ENCODE results near the gene SMYD3.

Gene SMYD3

DNA sequence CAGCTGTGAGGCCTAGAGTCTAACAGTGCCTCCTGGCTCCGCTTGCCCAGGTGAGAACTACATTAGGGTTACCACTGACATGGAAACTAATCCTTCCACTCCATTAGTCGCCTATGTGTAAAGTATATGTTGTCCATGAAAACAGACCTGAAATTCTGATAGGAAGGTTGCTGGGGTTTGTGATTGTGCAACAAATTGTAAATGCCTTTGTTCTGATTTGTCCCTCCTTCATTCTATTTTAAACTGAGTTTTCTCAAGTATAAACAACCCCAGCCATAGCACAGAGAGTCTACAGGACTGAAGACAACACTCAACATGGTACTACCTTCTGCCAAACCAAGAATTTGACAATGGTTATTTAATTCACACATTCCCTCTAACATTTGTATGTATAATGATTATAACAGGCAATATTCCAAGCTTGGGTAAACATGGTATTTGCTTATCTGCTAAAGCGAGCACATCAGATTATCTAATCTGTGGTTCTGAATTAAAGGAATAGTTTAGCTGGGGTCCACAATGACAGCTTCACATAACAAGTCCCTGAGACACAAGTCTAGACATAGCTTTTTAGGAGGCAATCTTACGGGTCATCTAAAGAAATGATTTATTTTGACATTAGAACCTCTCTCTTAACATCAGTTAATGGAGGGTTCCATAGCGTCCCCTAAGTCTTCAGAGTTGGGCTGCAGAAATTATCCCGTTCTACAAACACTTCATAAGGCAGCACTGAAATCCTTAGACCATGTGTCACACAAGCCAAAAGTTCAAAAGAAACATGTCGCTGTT, 633.0 kb downstream of the SMYD3 start:
- DNase-seq (ENCODE audit: low read depth in 2 of 2): no peak

DNA sequence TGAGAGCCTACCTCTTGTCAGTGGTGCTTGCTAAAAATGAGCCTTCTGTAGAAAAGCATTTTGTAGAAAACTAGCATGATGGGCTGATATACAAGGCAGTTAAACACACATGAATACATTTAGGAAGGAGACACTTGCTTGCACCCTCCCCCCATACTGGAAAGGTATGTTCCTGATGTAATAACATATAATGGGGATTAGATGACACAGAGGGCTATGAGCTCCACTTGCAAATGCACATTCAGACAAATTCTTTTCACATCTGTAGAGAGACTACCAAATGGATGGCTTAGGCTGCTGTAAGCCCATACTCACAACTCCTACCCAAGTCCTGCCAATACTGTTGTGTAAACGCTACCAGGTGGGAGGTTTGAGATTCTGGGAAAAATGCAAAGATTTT, 634.0 kb downstream of the SMYD3 start:
- no peak for DNase-seq (ENCODE audit: low read depth in 2 of 2)

DNA sequence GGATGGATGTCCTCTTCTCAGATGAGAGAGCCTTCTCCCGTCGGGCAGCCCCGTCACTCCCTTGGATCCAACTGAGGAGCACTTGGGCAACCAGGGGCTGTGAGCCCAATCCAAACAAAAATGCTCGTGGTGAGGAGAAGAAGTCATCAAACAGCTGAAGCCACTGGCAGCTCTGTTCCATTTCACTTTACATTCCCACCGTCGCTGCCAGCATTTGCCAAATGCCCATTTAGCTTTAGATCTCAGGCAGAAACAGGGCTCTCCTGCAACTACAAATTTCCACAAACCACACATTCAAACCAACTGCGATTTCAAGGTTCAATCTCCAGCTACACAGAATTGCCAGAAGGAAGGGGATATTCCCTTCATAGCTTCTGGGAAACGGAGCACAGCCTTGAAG, 634.6 kb downstream of the SMYD3 start:
- DNase-seq (ENCODE audit: low read depth in 2 of 2): no peak

DNA sequence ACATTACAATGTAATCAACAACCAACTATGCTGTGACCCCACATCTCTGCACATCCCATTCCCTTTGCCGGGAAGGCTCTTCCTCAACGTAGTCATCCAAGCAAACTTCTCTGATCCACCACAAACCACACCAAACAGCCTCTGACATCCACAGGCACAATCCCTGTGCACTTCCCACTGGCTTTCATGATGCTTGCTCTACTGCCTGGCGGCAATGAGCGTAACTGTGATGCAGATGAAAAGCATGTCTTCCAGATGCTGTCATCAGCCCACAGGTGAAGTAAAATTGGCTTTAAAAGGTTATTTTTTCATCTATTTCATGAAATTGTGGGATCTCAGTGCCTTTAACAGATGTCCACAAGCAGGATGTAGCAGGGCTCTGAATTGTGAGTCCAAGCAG, 635.2 kb downstream of the SMYD3 start:
- DNase-seq (ENCODE audit: low read depth in 2 of 2): no peak

DNA sequence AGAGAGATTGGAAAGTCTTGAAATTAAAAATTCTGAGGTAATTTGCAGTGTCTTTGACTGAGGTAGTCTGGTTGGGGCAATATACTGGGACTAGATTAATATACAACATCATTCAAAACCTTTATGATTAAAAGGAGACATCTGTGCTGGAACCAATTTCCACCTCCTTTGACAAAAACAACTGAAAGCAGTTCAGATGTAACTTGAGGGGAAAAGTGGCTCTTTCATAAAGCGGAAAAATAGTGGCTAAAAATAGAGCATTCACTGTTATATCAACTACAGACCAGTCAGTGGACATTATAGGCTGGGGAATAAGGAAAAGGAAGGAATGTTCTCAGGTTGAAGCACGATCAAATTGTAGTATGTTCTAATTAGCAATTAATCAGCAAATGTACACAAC, 635.9 kb downstream of the SMYD3 start:
- no peak for DNase-seq (ENCODE audit: low read depth in 2 of 2)

DNA sequence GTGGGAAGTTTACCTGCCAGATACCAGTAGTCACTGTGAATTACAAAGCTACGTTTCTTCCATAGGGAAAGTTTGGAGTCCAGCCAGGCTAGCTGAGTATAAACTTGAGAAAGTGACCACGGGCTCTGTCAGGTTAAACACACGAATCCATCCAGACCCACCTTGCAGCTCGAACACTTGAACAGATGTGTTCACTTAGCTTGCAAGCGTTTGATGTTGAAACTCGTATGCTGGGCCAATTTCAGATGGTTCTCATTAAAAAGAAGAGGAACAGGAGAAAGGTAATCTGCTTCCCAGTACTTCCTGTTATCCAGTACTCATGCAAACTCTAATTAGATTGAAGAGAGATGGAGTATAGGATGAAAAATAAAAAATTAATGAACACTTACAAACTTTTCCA, 636.4 kb downstream of the SMYD3 start:
- no peak for DNase-seq (ENCODE audit: low read depth in 2 of 2)

DNA sequence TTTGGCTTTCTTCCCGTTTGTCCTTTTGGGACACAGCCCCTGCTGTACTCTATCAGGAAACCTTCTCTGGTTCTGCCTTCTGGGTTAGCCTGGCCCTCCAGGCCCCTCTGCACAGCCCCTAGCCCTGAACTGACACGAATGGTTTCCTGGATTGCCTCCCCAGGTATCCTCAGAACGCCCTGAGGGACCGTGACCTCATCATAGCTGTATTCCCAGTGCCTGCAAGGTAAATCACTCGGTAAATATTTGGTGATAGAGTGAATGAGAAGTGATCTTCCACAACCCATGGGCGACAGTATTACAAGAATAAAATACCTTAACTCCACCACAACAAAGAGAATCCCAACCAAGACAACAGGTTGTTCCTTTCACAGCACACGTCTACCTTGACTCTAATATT, 637.2 kb downstream of the SMYD3 start:
- no peak for DNase-seq (ENCODE audit: low read depth in 2 of 2)

DNA sequence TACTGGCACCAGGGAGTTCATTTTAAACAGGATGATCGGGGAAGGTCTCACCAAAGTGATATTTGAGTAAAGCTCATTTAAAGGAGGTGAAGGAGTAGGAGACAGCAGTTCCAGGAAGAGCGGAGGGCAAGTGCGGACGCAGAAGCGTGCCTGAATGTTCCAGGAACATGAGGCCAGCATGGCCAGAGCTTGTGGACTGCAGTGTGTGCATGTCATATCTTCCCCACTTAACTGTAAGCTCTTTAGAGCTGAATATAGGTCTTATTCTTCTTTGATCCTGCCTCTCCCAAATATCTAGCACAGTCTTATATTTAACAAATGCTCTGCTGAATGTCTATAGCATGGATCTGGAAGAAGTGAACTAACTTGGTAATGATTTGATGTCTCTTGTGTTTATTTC, 639.3 kb downstream of the SMYD3 start:
- no peak for DNase-seq (ENCODE audit: low read depth in 2 of 2)

DNA sequence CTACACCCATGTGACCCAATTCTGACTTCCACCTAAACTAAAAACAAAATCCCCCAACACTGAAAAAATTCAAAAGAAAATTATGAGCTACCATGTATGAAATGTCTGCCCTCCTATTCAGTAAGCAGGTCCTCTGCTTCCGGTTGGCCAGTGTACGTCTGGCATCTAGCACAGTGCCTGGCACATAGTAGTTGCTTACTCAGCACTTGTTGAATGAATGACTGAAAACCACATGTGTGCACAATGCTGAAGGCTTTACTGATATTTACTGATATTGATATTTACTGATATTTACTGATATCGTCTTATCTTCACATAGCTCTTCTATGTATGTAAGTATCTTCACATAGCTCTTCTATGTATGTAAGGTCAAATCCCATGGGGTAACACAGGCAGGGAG, 642.2 kb downstream of the SMYD3 start:
- DNase-seq (ENCODE audit: low read depth in 2 of 2): no peak

DNA sequence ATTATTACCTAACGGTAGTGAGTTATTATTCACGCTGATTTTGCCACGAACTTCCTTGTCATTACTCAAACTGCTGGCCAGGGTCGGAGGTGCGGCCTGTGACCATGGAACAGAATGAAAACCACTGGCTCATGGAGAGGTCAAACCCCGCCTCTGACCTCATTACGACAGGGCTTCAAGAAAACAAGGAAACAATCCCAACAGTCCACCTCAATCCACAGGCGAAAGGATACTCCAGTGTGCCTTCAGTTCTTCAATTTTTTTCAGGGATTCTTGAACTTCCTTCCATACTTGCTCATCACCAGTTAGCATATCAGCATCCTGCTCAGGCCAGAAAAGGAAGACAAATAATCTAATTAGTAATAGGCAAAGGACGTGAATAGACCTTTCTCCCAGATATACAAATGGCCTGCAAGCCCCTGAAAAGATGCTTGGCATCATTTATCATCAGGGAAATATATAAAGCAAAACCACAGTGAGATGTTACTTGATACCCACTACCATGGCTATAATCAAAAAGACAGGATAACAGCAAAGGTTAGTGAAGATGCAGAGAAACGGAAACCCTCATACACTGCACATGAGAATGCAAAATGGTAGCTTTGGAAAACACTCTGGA, 643.4 kb downstream of the SMYD3 start:
- DNase-seq (ENCODE audit: low read depth in 2 of 2): no peak

DNA sequence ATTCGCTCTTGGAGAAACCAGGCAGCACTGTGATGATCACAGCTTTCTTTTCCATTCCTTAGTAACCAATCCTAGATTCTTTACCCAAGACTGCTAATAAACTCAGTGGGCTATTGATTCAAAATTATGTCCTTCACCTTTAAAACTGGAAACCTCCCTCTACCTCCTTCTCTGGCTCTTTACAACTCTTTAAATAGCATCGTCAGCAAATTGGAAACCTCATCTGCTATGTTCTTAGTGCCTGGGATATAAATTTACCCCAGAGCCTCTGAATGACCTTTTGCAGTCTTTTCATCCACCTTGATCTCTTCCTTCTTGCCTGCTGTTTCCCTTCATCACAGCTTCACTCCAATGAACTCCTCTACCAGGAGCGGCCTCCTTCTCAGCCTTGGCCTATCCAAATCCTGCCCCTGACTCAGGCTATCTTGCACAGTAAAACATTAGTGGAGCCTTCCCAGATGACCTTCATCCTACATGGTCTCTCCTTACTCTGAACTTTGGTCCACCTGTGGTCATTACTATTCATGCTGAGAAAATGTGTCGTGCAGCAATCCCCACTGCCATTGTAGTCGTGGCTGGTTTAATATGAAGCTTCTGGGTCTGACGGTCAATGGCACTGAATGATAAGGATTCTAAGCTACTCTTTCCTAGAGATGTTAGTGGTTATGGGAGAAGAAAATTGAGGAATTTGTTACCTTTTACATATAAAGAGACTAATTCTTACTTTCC, 644.1 kb downstream of the SMYD3 start:
- no peak for DNase-seq (ENCODE audit: low read depth in 2 of 2)

DNA sequence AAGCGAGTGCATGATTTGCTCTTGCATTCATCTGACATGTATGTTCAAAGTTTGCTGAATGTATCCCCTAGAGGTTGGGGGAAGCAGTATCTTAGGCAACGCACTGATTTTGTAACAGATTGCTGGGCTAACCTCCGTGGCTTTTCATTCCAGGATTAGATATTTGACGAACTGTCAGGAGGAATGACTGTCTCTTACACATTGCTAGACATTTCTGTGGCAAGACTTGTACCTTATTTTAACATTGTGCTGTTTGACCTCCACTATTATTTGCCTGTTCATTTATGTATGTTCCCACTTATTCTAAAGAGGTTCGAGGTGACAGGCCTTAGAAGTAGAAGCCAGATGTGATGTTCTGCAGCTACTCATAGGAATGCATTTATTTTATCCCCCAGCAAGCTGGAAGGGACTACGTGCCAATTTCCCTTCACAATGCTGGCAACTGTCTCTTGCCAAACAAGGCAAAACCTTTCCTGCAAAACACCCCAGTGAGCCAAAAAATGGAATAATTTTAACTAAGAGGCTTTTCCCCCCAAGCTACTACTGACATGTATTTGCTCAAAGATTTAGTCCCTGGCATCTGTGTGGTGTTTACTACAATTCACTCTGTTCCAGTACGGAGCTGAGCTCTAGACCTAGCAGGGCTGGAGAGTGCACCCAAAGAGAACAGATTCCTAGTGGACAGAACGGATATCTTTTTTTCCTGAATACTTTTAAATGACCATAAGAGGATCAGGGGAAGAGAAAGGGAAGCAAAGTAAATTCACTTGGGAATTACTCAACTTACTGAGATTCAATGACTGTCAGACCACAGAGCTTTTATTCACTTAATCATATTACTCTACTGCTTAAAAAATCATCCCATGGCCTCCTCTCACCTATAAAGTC, 646.2 kb downstream of the SMYD3 start:
- DNase-seq (ENCODE audit: low read depth in 2 of 2): no peak

DNA sequence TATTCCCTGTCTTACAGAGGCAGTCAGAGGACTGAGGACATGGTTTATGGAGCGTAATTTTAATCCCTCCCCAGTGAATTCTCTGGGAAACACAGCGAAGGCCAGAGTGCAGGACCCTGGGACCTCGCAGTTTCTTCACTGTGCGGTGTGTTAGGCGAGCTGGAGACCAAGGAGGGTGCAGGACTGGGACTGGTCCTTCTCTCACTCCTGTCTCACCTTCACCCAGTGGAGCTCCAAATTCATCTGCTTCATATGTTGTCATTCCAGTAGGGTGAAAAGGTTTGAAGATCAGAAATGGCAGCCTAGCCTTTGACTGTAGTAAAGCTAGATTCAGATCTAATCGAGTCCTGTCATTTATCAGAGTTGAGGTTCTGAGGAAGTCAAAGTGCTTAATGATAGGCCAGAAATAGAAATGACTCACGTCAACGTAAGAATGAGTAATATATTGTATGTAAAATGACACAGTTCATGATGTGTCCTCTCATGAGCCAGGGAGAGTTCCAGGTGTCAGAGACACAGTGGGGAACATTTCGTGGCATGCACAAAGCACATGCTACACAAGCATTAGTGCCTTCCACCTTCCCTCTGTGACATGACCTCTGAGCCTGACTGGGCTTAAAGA, 647.5 kb downstream of the SMYD3 start:
- DNase-seq (ENCODE audit: low read depth in 2 of 2): no peak

DNA sequence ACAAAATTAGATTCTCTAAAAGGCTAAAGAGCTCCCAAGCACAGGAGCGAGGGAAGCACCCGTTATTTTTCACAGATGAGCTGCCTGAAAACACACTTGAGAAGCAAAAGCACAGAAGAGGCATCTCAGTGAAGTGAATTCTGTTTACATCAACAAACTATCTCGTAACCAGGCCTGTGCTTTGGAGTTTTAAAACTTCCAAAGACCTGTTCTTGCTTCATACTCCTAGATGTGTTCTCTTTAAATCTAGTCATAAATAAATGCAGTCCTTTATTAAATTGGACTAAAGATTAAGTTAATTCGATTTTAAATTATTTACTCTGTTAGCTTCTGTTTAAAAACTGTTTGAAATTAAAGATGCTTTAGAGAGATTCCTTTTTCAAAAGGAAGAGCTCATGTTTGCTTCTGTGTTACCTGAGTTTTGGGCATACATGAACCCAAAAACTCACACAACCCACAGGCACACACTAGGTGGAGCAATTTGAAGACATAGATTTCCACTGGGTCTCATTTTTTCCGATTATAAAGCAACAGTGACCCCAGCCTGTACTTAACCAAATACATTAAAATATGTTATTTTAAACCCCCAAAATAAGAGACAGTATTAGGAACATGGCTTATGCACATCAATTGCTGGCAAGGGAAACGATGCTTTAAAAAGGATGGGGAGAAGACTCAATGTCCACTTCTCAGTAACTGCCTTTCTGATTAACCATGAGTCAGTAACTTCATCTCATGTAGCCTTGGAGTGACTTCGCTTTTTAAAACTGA, 648.2 kb downstream of the SMYD3 start:
- DNase-seq (ENCODE audit: low read depth in 2 of 2): no peak

DNA sequence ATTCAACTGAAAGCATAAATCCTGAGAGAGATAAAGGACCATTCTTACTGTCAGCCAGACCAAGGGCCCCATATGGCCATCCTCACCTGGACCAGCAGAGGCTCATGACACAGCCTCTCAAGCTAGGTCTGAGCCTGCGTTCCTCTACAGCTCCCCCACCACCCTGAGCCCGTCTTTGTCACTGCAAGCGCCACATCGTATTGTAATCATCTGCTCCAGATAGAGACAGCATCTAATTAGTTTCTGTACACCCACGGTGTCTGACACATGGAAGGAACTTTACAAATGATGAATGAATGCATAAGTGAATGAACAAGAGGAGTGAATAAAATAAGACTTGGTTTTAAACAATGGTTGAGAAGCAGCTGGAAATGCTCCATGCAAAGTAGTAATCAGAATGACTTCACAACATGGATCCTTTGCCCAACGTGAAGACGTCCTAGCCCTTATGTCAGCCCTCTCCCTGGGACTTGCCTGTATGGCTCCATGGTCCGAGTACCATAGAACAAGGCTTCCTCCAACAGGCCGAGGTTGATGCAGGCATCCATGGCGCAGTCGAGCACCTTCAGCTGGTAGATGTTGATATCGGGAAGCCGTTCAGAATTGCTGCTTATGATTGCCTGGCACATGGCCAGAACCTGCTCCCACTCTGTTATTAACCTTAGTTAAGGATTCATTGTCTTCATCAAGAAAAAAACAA, 648.9 kb downstream of the SMYD3 start:
- no peak for DNase-seq (ENCODE audit: low read depth in 2 of 2)

DNA sequence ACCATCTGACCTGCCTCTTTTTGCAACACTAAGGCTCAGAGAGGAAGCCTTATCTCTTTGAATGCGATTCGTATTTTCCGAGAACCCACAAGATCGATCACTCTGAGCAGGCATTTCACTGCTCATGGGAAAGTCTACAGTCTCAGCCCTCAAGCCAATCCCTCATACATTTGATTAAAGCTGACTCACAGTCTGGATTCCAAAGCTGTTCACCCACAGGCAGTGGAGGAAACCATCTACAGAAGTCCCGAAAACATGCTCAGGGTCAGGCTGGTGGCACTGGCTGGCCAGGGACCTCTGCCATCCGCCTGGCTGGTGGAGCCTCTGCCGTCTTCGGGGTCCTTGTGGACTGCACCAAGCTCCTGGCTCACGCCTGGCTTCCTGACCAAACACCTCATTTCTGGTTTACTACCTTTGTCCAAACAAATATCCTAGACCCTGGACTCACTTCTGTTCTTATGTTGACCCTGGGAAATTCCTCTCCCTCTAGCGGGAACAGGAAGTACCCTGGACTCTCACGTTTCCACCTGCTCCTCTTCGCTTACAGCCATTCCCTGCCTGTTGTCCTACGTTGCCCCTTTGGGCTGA, 650.0 kb downstream of the SMYD3 start:
- no peak for DNase-seq (ENCODE audit: low read depth in 2 of 2)

DNA sequence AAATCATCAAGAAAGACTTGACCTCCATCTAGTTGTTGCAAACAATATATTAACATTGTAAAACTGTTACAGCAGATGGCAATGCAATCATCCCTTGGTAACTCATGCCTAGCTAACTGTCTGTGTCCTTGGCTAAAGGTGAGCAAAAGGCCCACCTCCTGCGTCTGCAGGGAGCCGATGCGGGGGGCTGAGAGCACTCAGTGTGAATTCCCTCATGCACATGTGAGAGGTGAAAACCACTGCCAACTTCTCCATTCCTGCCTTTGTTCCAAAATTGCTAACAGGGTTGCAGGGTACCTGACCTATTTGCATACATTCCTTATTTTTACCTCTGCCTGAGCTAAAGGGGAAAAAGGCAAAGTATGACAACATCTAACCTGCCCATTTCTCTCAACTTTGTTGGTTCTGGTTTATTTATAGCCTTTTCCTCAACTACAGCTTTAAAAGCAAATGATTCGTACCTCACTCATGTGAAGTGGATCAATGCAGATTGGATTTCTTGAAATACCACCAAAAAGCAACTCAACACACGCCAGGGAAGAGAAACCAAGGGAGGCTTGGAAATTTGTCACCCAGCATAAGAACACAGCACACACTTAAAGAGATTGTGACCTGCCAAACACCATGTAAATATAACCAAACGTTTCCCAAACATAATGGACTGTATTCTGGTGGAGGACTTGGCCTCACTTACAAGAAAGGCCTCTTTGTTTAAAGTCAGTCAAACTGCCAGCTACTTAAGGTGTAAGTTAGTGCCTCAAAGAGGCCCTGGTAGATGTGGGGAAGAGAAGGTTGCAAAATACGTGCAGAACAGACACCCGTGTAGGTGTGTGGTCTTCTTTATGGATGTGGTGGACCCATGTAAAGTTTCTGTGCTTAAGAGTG, 651.0 kb downstream of the SMYD3 start:
- DNase-seq (ENCODE audit: low read depth in 2 of 2): no peak

DNA sequence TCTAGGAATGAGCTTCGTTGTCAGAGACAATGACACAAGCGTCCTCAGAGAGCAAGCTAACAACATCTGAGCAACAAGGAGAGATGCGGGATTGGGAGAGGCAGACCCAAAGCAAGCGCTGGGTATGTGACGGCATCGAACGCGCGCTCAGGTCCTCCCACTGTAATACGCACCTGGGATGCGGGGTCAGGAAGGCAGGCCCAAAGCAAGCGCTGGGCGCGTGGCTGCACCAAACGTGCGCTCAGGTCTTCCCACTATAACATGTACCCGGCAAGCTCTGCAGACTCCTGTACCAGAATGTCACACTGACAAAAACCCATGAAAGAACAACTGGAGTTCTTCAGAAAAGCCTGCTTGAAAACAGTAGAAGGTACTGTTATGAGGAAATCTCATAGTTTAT, 653.8 kb downstream of the SMYD3 start:
- DNase-seq (ENCODE audit: low read depth in 2 of 2): no peak

DNA sequence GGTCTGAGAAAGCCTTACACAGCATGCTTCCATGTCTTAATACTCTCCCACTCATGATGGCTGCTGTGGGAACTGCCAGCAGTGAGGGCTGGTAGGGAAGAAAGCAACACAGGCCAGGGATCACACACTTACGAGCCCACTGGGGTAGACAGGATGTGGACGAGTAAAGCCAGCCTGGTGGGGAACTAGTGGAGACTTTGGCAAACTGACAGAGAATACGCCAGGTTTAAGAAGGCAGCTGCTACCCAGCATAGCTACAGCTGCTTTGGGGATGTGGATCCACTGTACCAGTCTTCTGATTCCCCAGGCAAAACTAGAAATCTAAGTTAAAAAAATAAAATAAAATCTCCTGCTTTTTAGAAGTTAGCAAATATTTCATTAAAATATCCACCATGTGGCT, 664.0 kb downstream of the SMYD3 start:
- DNase-seq (ENCODE audit: low read depth in 2 of 2): no peak
